Mammary epithelial cell (primary cell): Measurements from ENCODE around the gene MTG2.

Experiments
- CTCF ChIP-seq, 2 donors: IDR thresholded peaks in 1 of 2; conservative IDR thresholded peaks in 1 of 2; 2 replicates each; pipeline ENCODE4 v1.5.1; 2011 to 2012; ENCODE audit warnings: inconsistent platforms in 2 of 2, low read length in 2 of 2, mild to moderate bottlenecking in 2 of 2, control low read depth in 1 of 2, low read depth in 1 of 2; ENCODE audit not compliant: insufficient read depth in 1 of 2; ENCODE audit errors: extremely low read depth in 1 of 2
- EZH2 ChIP-seq: IDR thresholded peaks from 2 replicates; pipeline ENCODE4 v1.6.1; 2012; ENCODE audit warnings: low read length, inconsistent platforms, borderline replicate concordance

- TF ChIP-seq CTCF (conservative IDR thresholded peaks at IDR 0.05 in 1 of 2, IDR thresholded peaks at IDR 0.05 in 1 of 2; ENCODE audit: extremely low read depth in 1 of 2, insufficient read depth in 1 of 2, low read depth in 1 of 2, low read length in 2 of 2) (no peak), EZH2 (no peak)
Observed at GRCh38 chr20:62226707-62227590, 44.1 kb downstream of the MTG2 start.
